ENCODE results near the gene EPS8L2. TPM values are rescaled to one million over a fixed set of nuclear protein-coding genes. Genes with fewer than 3 reads are reported as not detected.
A peak's percentile ranks its signal among the peaks of the same experiment; 100 is the strongest.

The EPS8L2 gene
- total and polyA plus RNA-seq, 2 of the 13 experiments (the other 11 are each of a cell fraction or from before 2014, with no cell fraction given): 89.3 to 416 TPM

DNA sequence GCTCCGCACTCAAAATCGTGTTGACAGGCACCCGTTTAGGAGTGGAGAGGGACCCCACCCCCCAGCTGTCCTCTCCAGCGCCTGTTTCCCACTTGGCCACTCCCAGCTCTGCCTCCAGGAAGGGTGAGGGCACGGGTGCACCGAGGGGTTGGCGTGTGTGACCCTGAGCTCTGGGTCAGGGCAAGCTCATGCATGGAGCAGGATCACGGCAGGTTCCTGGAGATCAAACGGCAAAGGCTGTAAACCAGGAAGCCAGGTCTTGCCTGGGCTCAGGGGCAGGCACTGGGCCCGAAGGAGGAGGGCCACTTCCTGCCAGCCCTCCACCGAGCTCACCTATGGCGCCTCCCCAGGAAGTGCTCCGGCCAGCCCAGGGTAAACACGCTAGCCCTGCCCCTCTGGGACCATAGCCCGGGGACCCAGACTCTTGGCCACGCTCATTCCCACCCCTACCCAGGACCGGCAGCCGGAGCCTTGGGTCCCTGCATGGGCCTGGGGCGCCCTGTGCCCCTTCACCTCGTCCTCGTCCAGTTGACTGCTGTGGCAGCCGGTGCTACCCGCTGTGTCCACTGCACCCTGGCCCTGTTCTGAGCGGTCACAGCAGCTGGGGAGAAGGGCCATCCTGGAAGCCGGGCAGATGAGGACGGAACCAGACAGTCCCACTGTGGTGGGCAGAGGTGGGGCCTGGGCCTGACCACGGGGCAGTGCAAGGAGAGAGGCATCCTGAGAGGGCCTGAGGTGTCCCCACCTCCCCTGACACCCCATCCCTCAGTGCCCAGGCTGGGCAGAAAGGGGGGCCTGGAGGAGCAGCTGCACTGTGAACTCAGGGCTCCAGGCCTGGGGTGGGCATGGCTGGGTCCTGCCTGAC is 1.0 kb upstream of the EPS8L2 start (continued):
- peak; percentile 39 for TF ChIP-seq ZNF563 (CRISPR knock-in tag; IDR thresholded peaks at IDR 0.05)
- TF ChIP-seq, protein P1, sequence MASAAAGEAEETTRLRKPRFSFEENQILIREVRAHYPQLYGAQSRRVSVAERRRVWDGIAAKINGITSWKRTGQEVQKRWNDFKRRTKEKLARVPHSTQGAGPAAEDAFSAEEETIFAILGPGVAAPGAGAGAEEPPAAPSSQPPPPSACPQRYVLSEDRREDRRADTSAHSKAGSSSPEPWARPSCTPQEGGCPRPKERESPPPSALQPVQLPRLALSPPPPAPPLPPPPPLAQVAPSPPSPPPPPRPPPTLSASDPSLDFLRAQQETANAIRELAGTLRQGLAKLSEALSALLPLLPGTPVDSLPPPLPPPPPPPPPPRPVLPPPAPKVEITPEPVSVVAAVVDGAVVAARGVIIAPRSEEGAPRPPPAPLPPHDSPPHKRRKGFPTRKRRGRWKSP (CRISPR knock-in tag; IDR thresholded peaks at IDR 0.05): no peak; the same call in 1 of the 2 replicates
- TF ChIP-seq CREB3 (CRISPR knock-in tag; IDR thresholded peaks at IDR 0.05): peak; percentile 79; the same call in 1 of the 2 replicates
- no peak for TF ChIP-seq RFX1 (IDR thresholded peaks at IDR 0.05)
- TF ChIP-seq MTA1 (CRISPR knock-in tag; IDR thresholded peaks at IDR 0.05; ENCODE audit: borderline replicate concordance): peak; percentile 20; the same call in 1 of the 2 replicates
- peak; percentile 77 for TF ChIP-seq BHLHE40 (IDR thresholded peaks at IDR 0.05; ENCODE audit: low read length)
- TF ChIP-seq CAMTA2 (CRISPR knock-in tag; IDR thresholded peaks at IDR 0.05; ENCODE audit: borderline replicate concordance): no peak; the same call in 1 of the 2 replicates
- peak; percentile 42; the same call in 1 of the 2 replicates for TF ChIP-seq GATA4 (IDR thresholded peaks at IDR 0.05; ENCODE audit: borderline replicate concordance, low read depth)
- TF ChIP-seq ASH2L (IDR thresholded peaks at IDR 0.05; ENCODE audit: insufficient read length, low read depth, low read length): peak; percentile 63
- TF ChIP-seq FOXP4 (CRISPR knock-in tag; IDR thresholded peaks at IDR 0.05): peak; percentile 88
- TF ChIP-seq FOXJ3 (CRISPR knock-in tag; IDR thresholded peaks at IDR 0.05; ENCODE audit: borderline replicate concordance): peak; percentile 83; the same call in 1 of the 2 replicates
- TF ChIP-seq SALL1 (CRISPR knock-in tag; IDR thresholded peaks at IDR 0.05): peak; percentile 82
- no peak; the same call in 1 of the 2 replicates for TF ChIP-seq ZNF17 (CRISPR knock-in tag; IDR thresholded peaks at IDR 0.05)
- no peak for TF ChIP-seq SIN3B (IDR thresholded peaks at IDR 0.05; ENCODE audit: low read length)
- peak; percentile 5 for TF ChIP-seq XRCC5 (optimal IDR thresholded peaks at IDR 0.05; ENCODE audit: low read length)
- no peak for TF ChIP-seq ZNF10 (CRISPR knock-in tag; IDR thresholded peaks at IDR 0.05; ENCODE audit: borderline replicate concordance, low read depth)
- TF ChIP-seq AHR (CRISPR knock-in tag; IDR thresholded peaks at IDR 0.05): peak; percentile 26; the same call in 1 of the 2 replicates
- 0 out of 2 replicates have a peak, but pooled peaks have one; percentile 10 for TF ChIP-seq ZNF383 (CRISPR knock-in tag; IDR thresholded peaks at IDR 0.05; ENCODE audit: borderline replicate concordance)
- TF ChIP-seq ZNF704 (CRISPR knock-in tag; IDR thresholded peaks at IDR 0.05; ENCODE audit: borderline replicate concordance): no peak

All from HepG2 (cell line).